Body of pancreas (tissue), 4 donors: ENCODE data around the gene C1orf87. TPM values are rescaled to one million over a fixed set of nuclear protein-coding genes. Genes with fewer than 3 reads are reported as not detected.
A peak's percentile ranks its signal among the peaks of the same experiment; 100 is the strongest.

Experiments used
- ATAC-seq: fragments of 150-250 bp; one replicate; pipeline ENCODE4 v1.9.1; 2016
- DNase-seq, 4 donors: peaks; one replicate each; pipeline ENCODE4 v3.0.0-alpha.2; 2019
- H3K27ac ChIP-seq, 4 donors: fragments of 200-600 bp; sonication (generic); 1 replicate in 3 of 4; 2 replicates in 1 of 4; pipeline versions ENCODE4 v1.5.1 to v1.6.1; 2016 to 2019; ENCODE audit warnings: mild to moderate bottlenecking in 1 of 4, mixed read lengths in 1 of 4, moderate library complexity in 1 of 4
- H3K27me3 ChIP-seq, 2 donors: fragments of 200-600 bp; sonication (generic); one replicate each; pipeline ENCODE4 v1.6.0; 2016; ENCODE audit warnings: mild to moderate bottlenecking in 1 of 2
- H3K36me3 ChIP-seq, 2 donors: fragments of 200-600 bp; sonication (generic); replicated peaks in 1 of 2; 2 replicates each; pipeline ENCODE4 v1.5.1; 2016; ENCODE audit warnings: low read depth in 2 of 2; ENCODE audit not compliant: insufficient read depth in 1 of 2
- H3K4me1 ChIP-seq: fragments of 200-600 bp; sonication (generic); one replicate; pipeline ENCODE4 v1.6.0; 2016
- H3K4me3 ChIP-seq, 2 donors: fragments of 200-600 bp; sonication (generic); 1 replicate in 1 of 2; 2 replicates in 1 of 2; pipeline ENCODE4 v1.5.1; 2016 to 2019
- H3K9me3 ChIP-seq, 3 donors: fragments of 200-600 bp; sonication (generic); 1 replicate in 2 of 3; 2 replicates in 1 of 3; pipeline ENCODE4 v1.5.1; 2016
- POLR2A ChIP-seq, 3 donors: fragments of 450-650 bp; IDR thresholded peaks; one replicate each; pipeline ENCODE4 v1.6.1; 2016; ENCODE audit warnings: antibody characterized with exemption in 3 of 3, mild to moderate bottlenecking in 2 of 3
- WGBS, 2 donors: methylation state at CpG; one replicate each; pipeline ENCODE4 v1.1.5; 2017; 5-methylcytosine and 5-hydroxymethylcytosine counted together
- intact Hi-C: fragments of 100-400 bp; cut with DNase I; formaldehyde crosslinking; loops from one replicate; pipeline ENCODE4 v1.15.1; 2023
- total RNA-seq, 2 donors: library from RNA; depleted of rRNA; stranded (reverse); fragments of >200 nt; gene quantifications; one replicate each; pipeline ENCODE4 v1.1.0, GENCODE V29; 2016
- TF ChIP-seq, protein P1 (sequence below), 7 experiments: fragments of 450-650 bp in 4 of 7; fragments of 200-600 bp in 3 of 7; sonication (generic) in 3 of 7; IDR thresholded peaks; one replicate each; pipeline ENCODE4 v1.5.1; 2016 to 2019; ENCODE audit warnings: antibody characterized with exemption in 7 of 7

C1orf87 gene
- total RNA-seq, 2 donors from 2014 or later: not detected

DNA sequence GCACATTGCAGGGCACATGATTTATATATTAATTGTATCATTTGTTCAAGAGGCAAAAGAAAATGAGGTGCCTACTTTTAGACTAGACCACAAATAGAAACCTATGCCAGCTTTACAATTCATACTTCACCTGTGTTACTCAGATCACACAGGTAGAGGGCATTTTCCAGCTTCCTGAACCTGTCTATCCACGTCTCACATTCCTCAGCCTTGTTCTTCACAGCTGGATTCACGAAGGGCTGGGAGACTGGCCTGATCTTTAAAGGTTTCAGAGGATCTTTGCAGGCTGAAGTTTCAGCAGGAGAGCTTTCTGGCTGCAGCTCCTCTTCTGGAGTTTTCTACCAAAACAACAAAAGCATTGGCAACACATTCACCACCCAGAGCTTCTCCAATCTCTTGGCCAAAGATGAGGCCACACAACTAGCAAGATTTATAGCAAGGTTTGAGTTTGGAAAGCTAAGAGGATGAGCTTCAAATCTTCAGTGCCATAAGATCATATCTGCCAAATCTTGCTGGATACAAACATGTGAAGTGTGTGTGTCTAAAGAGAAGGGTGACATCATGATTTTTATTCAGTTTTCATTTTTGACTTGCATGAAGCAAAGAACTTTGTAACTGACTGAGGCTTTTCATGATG lies 76.0 kb downstream of the C1orf87 start:
- H3K4me3 ChIP-seq: no peak overlapping the region
- no peaks in the 10 kb centered on the region for H3K4me1 ChIP-seq
- WGBS, 2 donors: 19 to 34% methylated on average over 2 of the region's 2 CpGs
- ATAC-seq (no peak), DNase-seq (no peak)
- no peaks in the 10 kb centered on the region for H3K36me3 ChIP-seq
- no peaks in the 10 kb centered on the region for H3K27me3 ChIP-seq
- TF ChIP-seq POLR2A (IDR thresholded peaks at IDR 0.05): no peak
- TF ChIP-seq, protein P1, sequence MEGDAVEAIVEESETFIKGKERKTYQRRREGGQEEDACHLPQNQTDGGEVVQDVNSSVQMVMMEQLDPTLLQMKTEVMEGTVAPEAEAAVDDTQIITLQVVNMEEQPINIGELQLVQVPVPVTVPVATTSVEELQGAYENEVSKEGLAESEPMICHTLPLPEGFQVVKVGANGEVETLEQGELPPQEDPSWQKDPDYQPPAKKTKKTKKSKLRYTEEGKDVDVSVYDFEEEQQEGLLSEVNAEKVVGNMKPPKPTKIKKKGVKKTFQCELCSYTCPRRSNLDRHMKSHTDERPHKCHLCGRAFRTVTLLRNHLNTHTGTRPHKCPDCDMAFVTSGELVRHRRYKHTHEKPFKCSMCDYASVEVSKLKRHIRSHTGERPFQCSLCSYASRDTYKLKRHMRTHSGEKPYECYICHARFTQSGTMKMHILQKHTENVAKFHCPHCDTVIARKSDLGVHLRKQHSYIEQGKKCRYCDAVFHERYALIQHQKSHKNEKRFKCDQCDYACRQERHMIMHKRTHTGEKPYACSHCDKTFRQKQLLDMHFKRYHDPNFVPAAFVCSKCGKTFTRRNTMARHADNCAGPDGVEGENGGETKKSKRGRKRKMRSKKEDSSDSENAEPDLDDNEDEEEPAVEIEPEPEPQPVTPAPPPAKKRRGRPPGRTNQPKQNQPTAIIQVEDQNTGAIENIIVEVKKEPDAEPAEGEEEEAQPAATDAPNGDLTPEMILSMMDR (IDR thresholded peaks at IDR 0.05): no peak
- no peaks in the 10 kb centered on the region for H3K9me3 ChIP-seq
- intact Hi-C loops: no loop called here
- H3K27ac ChIP-seq: no peak overlapping the region

GRCh38 chr1:59994302-59995198 lies 79.0 kb downstream of the C1orf87 start:
- H3K9me3 ChIP-seq: no peaks in the 10 kb centered on the region
- no peak overlapping the region for H3K27ac ChIP-seq
- ATAC-seq (no peak), DNase-seq (peak in 1 of 4 donors; percentile 20)
- H3K4me3 ChIP-seq: no peak overlapping the region
- TF ChIP-seq POLR2A (IDR thresholded peaks at IDR 0.05): no peak
- TF ChIP-seq, protein P1 (IDR thresholded peaks at IDR 0.05): no peak
- H3K27me3 ChIP-seq: no peaks in the 10 kb centered on the region
- WGBS, 2 donors: 45 to 47% methylated on average over 4 of the region's 4 CpGs
- intact Hi-C loops: no loop called here
- no peaks in the 10 kb centered on the region for H3K4me1 ChIP-seq
- H3K36me3 ChIP-seq: no peaks in the 10 kb centered on the region

DNA sequence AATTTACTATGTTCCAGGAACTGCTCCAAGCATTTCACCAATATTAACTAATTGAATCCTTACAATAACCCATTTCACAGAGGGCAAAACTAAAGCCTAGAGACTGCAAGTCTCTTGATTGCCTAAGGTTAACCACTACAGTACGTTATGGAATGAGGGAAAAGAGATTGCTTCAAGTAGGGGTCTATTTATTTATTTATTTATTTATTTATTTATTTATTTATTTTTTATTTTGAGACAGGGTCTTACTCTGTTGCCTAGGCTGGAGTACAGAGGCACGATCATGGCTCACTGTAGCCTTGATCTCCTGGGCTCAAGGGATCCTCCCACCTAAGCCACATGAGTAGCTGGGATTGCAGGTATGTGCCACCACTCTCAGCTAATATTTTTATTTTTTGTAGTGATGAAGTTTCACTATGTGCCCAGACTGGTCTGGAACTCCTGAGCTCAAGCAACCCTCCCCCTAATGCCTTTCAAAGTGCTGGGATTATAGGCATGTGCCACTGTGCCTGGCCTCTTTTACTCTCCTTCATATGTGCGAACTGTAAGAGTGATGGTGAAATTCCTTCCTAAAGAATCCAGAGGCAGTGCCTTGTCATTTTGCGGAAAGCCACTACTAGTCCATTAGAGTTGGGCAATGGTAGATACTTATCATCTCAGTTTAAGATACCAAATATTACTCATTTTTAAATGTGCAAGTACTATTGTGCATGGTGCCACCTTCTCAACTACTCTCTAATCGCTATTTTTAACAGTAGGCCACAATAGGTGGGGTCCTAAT lies 81.3 kb downstream of the C1orf87 start:
- TF ChIP-seq POLR2A (IDR thresholded peaks at IDR 0.05): no peak
- TF ChIP-seq, protein P1 (IDR thresholded peaks at IDR 0.05): no peak
- ATAC-seq (no peak), DNase-seq (no peak)
- H3K36me3 ChIP-seq: no peaks in the 10 kb centered on the region
- no peak overlapping the region for H3K4me3 ChIP-seq
- intact Hi-C loops: no loop called here
- no peaks in the 10 kb centered on the region for H3K27me3 ChIP-seq
- no peak overlapping the region for H3K27ac ChIP-seq
- 79 to 81% methylated on average over 5 of the region's 5 CpGs for WGBS, 2 donors
- H3K9me3 ChIP-seq: no peaks in the 10 kb centered on the region
- no peaks in the 10 kb centered on the region for H3K4me1 ChIP-seq

- TF ChIP-seq, protein P1 (IDR thresholded peaks at IDR 0.05): no peak
- no peak for TF ChIP-seq POLR2A (IDR thresholded peaks at IDR 0.05)
- intact Hi-C loops: no loop called here
- Histone ChIP-seq H3K9me3 (no peaks in the 10 kb centered on the region), H3K4me3 (no peak overlapping the region), H3K36me3 (no peaks in the 10 kb centered on the region), H3K27me3 (no peaks in the 10 kb centered on the region), H3K27ac (no peak overlapping the region), H3K4me1 (no peaks in the 10 kb centered on the region)
- 58 to 65% methylated on average over 9 of the region's 9 CpGs for WGBS, 2 donors
- DNase-seq: no peak
- ATAC-seq: no peak
These were observed 83.1 kb downstream of the C1orf87 start for GRCh38 chr1:59990470-59990869.
